Upper lobe of right lung (tissue), 1 donor: ENCODE results near the gene TGM3. TPM values are rescaled to one million over a fixed set of nuclear protein-coding genes. Genes with fewer than 3 reads are reported as not detected.

ENCODE experiments used
- ATAC-seq: fragments of 200-7000 bp; cut with Tn5 transposase; one replicate; pipeline ENCODE4 v1.9.1; 2020; ENCODE audit warnings: mild to moderate bottlenecking, moderate library complexity
- DNase-seq: peaks from one replicate; pipeline ENCODE4 v3.0.0-alpha.2; 2020
- H3K27ac ChIP-seq: fragments of 200-600 bp; one replicate; pipeline ENCODE4 v1.8.0; 2022
- H3K27me3 ChIP-seq: fragments of 200-600 bp; one replicate; pipeline ENCODE4 v1.8.0; 2022; ENCODE audit warnings: mild to moderate bottlenecking
- H3K36me3 ChIP-seq: fragments of 200-600 bp; one replicate; pipeline ENCODE4 v1.8.0; 2022
- H3K4me1 ChIP-seq: fragments of 200-600 bp; one replicate; pipeline ENCODE4 v1.8.0; 2022
- H3K4me3 ChIP-seq: fragments of 200-600 bp; one replicate; pipeline ENCODE4 v1.8.0; 2022; ENCODE audit warnings: mild to moderate bottlenecking
- H3K9me3 ChIP-seq: fragments of 200-600 bp; one replicate; pipeline ENCODE4 v1.8.0; 2022
- CTCF ChIP-seq: fragments of 200-600 bp; IDR thresholded peaks from one replicate; pipeline ENCODE4 v1.8.0; 2022; ENCODE audit warnings: antibody characterized with exemption
- intact Hi-C: fragments of 100-400 bp; cut with DNase I; formaldehyde crosslinking; loops from one replicate; pipeline ENCODE4 v1.11.0; 2022
- total RNA-seq: library from RNA; stranded (reverse); fragmentation: NEBNext Ultra II Directional; extraction: Animal tissue kit (Norgen Biotek cat#: 25700); gene quantifications from one replicate; pipeline ENCODE4 v1.2.1, GENCODE V29; 2021
- donor health status: DM: no; HTN: yes; CAD: no; lungs with severe emphysema.

Gene TGM3
- total RNA-seq, 1 donor from 2014 or later, result not detected

DNA sequence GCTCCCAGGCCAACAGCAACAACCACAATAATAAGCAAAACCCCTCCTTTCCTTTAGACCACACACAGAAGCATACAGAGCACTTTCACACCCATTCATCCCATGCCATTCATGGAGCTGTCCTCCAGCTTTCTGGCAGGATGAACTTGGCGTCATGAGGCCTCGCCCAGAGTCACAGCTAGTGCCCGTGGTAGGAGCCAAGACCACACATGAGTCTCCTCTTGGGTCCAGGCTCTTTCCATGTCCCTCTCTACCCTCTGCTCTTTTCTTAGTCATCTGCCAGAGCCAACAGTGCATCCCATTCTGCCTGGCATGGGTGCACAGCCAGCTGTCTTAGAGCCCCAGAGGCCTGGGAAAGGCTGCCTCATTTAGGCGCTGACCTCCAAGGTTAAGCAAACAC, 1.8 kb upstream of the TGM3 start:
- intact Hi-C loops, result no loop called here
- Histone ChIP-seq H3K27me3 (no peaks in the 10 kb centered on the region), H3K4me1 (no peaks in the 10 kb centered on the region), H3K36me3 (no peaks in the 10 kb centered on the region), H3K4me3 (no peak overlapping the region), H3K9me3 (no peaks in the 10 kb centered on the region), H3K27ac (no peak overlapping the region)
- DNase-seq, result no peak
- ATAC-seq, result no peak
- no peak for TF ChIP-seq CTCF

- peaks cover 4% of the 10 kb centered on the region for H3K4me1 ChIP-seq
- no peak overlapping the region for H3K27ac ChIP-seq
- no peaks in the 10 kb centered on the region for H3K36me3 ChIP-seq
- H3K27me3 ChIP-seq, result no peaks in the 10 kb centered on the region
- DNase-seq (no peak), ATAC-seq (no peak)
- H3K9me3 ChIP-seq, result no peaks in the 10 kb centered on the region
- no peak for TF ChIP-seq CTCF
- intact Hi-C loops, result no loop called here
- no peak overlapping the region for H3K4me3 ChIP-seq
Observed at GRCh38 chr20:2295286-2295685, 515 bp upstream of the TGM3 start.

DNA sequence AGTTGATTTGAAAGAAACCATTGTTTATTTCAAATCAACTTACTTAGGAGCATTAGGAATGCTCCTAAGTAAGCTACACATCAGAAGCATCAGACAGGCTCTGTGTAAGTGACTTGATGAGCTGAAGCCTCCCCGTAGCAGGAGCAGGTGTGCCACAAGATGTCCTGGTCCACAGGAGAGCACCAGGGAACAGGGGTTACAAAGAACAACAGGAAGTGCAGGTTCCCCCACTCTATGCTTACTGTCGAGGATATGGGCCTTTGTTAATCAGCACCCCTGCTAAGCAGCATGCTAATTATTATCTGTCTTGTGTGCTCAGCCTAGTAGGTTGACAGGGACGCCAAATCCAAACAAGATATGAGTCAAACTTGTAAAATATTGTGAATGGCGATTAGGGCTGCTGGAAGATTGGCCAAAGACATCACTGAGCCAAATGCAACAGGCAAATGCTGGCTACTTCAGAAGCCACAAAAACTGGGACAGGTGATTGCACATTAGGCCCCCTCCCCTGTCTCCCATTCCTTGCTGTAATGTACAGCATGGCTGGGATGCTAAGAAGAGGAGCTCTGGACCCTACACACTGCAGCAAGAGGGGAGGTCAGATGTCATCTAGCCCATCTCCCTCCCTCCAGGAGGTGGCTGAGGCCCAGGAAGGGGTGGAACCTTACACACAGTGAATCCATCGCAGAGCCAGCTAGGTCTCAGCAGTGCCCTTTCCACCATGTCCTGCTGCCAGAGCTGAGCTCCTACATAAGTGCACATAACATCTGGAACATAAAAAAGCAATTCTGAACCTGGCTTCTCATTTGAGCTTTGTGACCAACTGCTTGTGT, 939 bp downstream of the TGM3 start:
- no peak for TF ChIP-seq CTCF
- intact Hi-C loops, result no loop called here
- H3K36me3 ChIP-seq, result no peaks in the 10 kb centered on the region
- no peak for DNase-seq
- no peaks in the 10 kb centered on the region for H3K9me3 ChIP-seq
- H3K27me3 ChIP-seq, result no peaks in the 10 kb centered on the region
- ATAC-seq, result no peak
- no peak overlapping the region for H3K27ac ChIP-seq
- H3K4me3 ChIP-seq, result no peak overlapping the region
- peaks cover 4% of the 10 kb centered on the region for H3K4me1 ChIP-seq

- no peaks in the 10 kb centered on the region for H3K36me3 ChIP-seq
- H3K4me3 ChIP-seq, result no peak overlapping the region
- no peaks in the 10 kb centered on the region for H3K27me3 ChIP-seq
- DNase-seq, result no peak
- peaks cover 4% of the 10 kb centered on the region for H3K4me1 ChIP-seq
- intact Hi-C loops, result no loop called here
- H3K9me3 ChIP-seq, result no peaks in the 10 kb centered on the region
- no peak for ATAC-seq
- no peak for TF ChIP-seq CTCF
- H3K27ac ChIP-seq, result no peak overlapping the region
Observed at GRCh38 chr20:2297357-2297728, 1.5 kb downstream of the TGM3 start.

DNA sequence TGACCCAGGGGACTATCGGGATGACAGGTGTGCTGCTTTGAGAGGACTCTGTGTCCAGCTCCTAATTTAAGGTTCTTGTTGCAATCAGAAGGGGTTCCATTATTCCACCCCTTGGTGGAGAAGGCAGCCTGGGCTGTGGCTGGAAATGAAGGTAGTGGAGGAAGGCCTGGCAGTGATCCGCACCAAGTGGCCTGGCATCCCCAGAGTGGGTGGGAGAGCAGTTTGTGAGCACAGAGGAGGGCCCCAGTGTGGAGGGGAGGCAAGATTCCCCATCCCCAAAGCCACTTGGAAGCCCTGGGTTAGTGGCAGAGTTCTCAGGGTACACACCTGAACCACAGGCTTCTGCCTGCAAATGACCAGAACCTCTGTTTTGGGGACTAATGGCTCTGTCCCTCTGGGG, 2.3 kb downstream of the TGM3 start:
- DNase-seq (no peak), ATAC-seq (no peak)
- Histone ChIP-seq H3K27me3 (no peaks in the 10 kb centered on the region), H3K27ac (no peak overlapping the region), H3K4me1 (peaks cover 4% of the 10 kb centered on the region), H3K9me3 (no peaks in the 10 kb centered on the region), H3K36me3 (no peaks in the 10 kb centered on the region), H3K4me3 (no peak overlapping the region)
- no peak for TF ChIP-seq CTCF
- intact Hi-C loops, result no loop called here
